Nephron progenitor cell (in vitro differentiated cells): Measurements from ENCODE around the gene ARHGAP42.
A peak's percentile ranks its signal among the peaks of the same experiment; 100 is the strongest.

Source experiments
- DNase-seq: peaks from one replicate; pipeline ENCODE4 v3.0.0; 2021
- H3K27ac Mint-ChIP-seq: 2 replicates; pipeline ENCODE4 v1.8.0; 2021; ENCODE audit warnings: mild to moderate bottlenecking, moderate library complexity, mixed read lengths
- H3K27me3 Mint-ChIP-seq: 2 replicates; pipeline ENCODE4 v1.8.0; 2021; ENCODE audit warnings: mild to moderate bottlenecking, low read depth, mixed read lengths; ENCODE audit not compliant: poor library complexity
- H3K36me3 Mint-ChIP-seq: 2 replicates; pipeline ENCODE4 v1.8.0; 2021; ENCODE audit warnings: low read depth, mixed read lengths
- H3K4me1 Mint-ChIP-seq: 2 replicates; pipeline ENCODE4 v1.8.0; 2021; ENCODE audit warnings: mixed read lengths
- H3K4me3 Mint-ChIP-seq: 2 replicates; pipeline ENCODE4 v1.8.0; 2021; ENCODE audit warnings: mild to moderate bottlenecking, moderate library complexity, mixed read lengths
- H3K9me3 Mint-ChIP-seq: 2 replicates; pipeline ENCODE4 v1.8.0; 2021; ENCODE audit warnings: mild to moderate bottlenecking, moderate library complexity, mixed read lengths
- TF ChIP-seq, protein P1 (sequence below): fragments of 200-600 bp; sonication (generic); IDR thresholded peaks from 2 replicates; pipeline ENCODE4 v1.5.0; 2021; ENCODE audit warnings: antibody characterized with exemption

ARHGAP42 gene

DNA sequence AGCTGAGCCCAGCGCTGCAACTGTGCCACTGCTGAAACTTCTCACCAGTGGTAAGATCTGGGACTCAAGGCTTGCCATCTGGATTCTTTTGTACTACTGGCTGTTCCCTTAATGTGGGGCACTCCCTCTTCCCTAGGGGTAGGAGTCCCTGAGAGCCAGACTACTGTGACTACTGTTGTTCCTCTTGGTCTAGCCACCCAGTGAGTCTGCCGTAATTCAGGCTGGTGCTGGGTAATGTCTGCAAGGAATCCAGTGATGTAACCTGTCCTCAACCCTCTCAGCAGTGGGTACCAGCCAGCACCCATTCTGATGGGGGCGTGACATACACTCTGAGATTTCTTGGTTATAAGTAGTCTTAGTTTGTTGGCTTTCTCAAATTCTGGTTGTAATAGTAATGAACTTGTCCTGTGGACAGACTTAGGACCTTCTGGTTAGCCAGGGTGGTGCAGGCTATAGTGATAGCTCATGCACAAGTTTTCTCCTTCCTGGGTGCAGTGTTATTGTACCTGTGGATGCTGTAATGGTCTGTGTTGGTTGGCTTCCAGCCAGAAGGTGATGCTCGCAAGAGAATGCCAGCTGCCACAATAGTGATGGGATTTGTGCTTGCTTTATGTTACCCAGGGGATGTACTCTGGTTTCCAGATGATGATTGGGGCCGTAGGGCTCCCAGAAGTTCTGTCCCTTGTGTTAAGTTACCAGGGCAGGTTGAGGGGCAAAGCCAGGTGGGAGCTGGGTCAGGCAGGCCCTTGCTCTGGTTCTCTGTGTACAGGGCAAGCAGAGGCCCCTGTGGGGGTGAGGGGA, 65.5 kb downstream of the ARHGAP42 start:
- no peak for DNase-seq
- Mint-ChIP-seq H3K36me3 (peaks cover 29% of the 10 kb centered on the region), H3K9me3 (peaks cover 27% of the 10 kb centered on the region), H3K4me1 (peaks cover 16% of the 10 kb centered on the region), H3K4me3 (no peak overlapping the region), H3K27me3 (no peaks in the 10 kb centered on the region), H3K27ac (peak overlapping the region; percentile 82)
- TF ChIP-seq, protein P1, sequence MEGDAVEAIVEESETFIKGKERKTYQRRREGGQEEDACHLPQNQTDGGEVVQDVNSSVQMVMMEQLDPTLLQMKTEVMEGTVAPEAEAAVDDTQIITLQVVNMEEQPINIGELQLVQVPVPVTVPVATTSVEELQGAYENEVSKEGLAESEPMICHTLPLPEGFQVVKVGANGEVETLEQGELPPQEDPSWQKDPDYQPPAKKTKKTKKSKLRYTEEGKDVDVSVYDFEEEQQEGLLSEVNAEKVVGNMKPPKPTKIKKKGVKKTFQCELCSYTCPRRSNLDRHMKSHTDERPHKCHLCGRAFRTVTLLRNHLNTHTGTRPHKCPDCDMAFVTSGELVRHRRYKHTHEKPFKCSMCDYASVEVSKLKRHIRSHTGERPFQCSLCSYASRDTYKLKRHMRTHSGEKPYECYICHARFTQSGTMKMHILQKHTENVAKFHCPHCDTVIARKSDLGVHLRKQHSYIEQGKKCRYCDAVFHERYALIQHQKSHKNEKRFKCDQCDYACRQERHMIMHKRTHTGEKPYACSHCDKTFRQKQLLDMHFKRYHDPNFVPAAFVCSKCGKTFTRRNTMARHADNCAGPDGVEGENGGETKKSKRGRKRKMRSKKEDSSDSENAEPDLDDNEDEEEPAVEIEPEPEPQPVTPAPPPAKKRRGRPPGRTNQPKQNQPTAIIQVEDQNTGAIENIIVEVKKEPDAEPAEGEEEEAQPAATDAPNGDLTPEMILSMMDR = no peak

DNA sequence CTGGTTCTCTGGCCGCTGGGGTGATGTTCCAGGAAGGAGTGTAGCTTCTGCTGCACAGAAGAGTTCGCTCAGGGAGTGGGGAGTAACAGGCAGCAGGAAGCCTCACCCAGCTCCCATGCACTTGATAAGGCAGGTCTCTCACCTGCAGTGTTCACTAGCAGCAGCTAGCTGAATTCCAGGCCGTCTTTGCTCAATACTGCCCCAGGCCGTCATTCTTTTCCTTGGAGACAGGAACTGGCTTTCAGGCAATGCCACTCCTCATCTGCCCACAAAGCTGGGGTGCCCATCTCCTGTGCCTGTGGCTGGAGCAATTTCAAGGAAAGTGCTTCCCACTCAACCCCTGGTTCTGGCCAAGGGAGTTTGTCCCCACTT, 66.1 kb downstream of the ARHGAP42 start:
- TF ChIP-seq, protein P1 = no peak
- DNase-seq = no peak

GRCh38 chr11:100753571-100753970, 66.5 kb downstream of the ARHGAP42 start:
- TF ChIP-seq, protein P1 = no peak
- Mint-ChIP-seq H3K36me3 (peaks cover 27% of the 10 kb centered on the region), H3K4me1 (peaks cover 16% of the 10 kb centered on the region), H3K27me3 (no peaks in the 10 kb centered on the region), H3K9me3 (peaks cover 26% of the 10 kb centered on the region), H3K27ac (peak overlapping the region; percentile 61), H3K4me3 (no peak overlapping the region)
- peak; percentile 5 for DNase-seq

More for the DNA sequence above, 66.1 kb downstream of the ARHGAP42 start:
- peaks cover 16% of the 10 kb centered on the region for H3K4me1 Mint-ChIP-seq
- H3K9me3 Mint-ChIP-seq = peaks cover 27% of the 10 kb centered on the region
- H3K4me3 Mint-ChIP-seq = no peak overlapping the region
- H3K27ac Mint-ChIP-seq = peak overlapping the region; percentile 82
- H3K36me3 Mint-ChIP-seq = peaks cover 29% of the 10 kb centered on the region
- no peaks in the 10 kb centered on the region for H3K27me3 Mint-ChIP-seq

- no peaks in the 10 kb centered on the region for H3K27me3 Mint-ChIP-seq
- TF ChIP-seq, protein P1 = no peak
- H3K36me3 Mint-ChIP-seq = no peaks in the 10 kb centered on the region
- H3K4me3 Mint-ChIP-seq = no peak overlapping the region
- no peak overlapping the region for H3K27ac Mint-ChIP-seq
- no peak for DNase-seq
- no peaks in the 10 kb centered on the region for H3K9me3 Mint-ChIP-seq
- H3K4me1 Mint-ChIP-seq = peaks cover 16% of the 10 kb centered on the region
Observed at GRCh38 chr11:100756559-100756958, 69.5 kb downstream of the ARHGAP42 start.

DNA sequence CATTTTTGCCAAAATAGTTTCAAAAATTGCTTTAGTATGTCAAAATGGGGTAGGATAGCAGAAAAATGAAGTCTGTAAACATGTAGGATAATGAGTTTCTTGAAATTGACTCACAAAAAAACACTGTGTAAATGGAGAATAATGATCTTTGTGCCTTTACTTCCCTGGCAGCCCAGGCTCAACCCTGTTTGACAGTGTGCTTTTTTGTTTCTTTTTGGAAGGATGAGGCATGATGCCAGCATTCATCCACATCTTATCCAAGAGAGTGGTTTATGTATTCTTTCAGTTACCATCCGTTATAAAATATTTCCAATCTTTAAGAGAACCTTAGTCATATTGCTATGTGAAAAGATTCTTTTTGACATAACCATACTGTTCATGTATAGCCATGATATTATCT, 70.6 kb downstream of the ARHGAP42 start:
- no peaks in the 10 kb centered on the region for H3K9me3 Mint-ChIP-seq
- no peak for DNase-seq
- no peak overlapping the region for H3K27ac Mint-ChIP-seq
- TF ChIP-seq, protein P1 = no peak
- H3K36me3 Mint-ChIP-seq = no peaks in the 10 kb centered on the region
- H3K27me3 Mint-ChIP-seq = no peaks in the 10 kb centered on the region
- H3K4me3 Mint-ChIP-seq = no peak overlapping the region
- peaks cover 14% of the 10 kb centered on the region for H3K4me1 Mint-ChIP-seq

- TF ChIP-seq, protein P1 = no peak
- H3K4me1 Mint-ChIP-seq = no peaks in the 10 kb centered on the region
- no peaks in the 10 kb centered on the region for H3K27me3 Mint-ChIP-seq
- no peak overlapping the region for H3K27ac Mint-ChIP-seq
- no peak for DNase-seq
- H3K4me3 Mint-ChIP-seq = no peak overlapping the region
- no peaks in the 10 kb centered on the region for H3K36me3 Mint-ChIP-seq
- no peaks in the 10 kb centered on the region for H3K9me3 Mint-ChIP-seq
Observed at GRCh38 chr11:100759106-100759505, 72.0 kb downstream of the ARHGAP42 start.
